Transverse colon (tissue), 4 donors: Measurements from ENCODE around the gene CRYBG2.

Experiments
- CTCF ChIP-seq, 5 experiments: fragments of 200-600 bp in 3 of 5; fragments of 450-650 bp in 2 of 5; sonication (generic) in 3 of 5; IDR thresholded peaks; 1 replicate in 2 of 5; 2 replicates in 3 of 5; pipeline ENCODE4 v1.5.1; 2016 to 2017; ENCODE audit warnings: antibody characterized with exemption in 5 of 5, inconsistent platforms in 3 of 5, mild to moderate bottlenecking in 2 of 5, moderate library complexity in 1 of 5
- EP300 ChIP-seq: sonication (generic); formaldehyde crosslinking; IDR thresholded peaks from one replicate; pipeline ENCODE4 v1.6.1; 2017; ENCODE audit warnings: antibody characterized with exemption, low read depth
- POLR2A ChIP-seq: fragments of 450-650 bp; IDR thresholded peaks from one replicate; pipeline ENCODE4 v1.6.1; 2016; ENCODE audit warnings: antibody characterized with exemption, mild to moderate bottlenecking, moderate library complexity
- POLR2AphosphoS5 ChIP-seq, 3 donors: sonication (generic); formaldehyde crosslinking; IDR thresholded peaks; one replicate each; pipeline ENCODE4 v1.6.1; 2016; ENCODE audit warnings: antibody characterized with exemption in 3 of 3

GRCh38 chr1:26362331-26362730 is 8.4 kb upstream of the CRYBG2 start:
- TF ChIP-seq CTCF (IDR thresholded peaks at IDR 0.05) (no peak), EP300 (no peak), POLR2A (no peak), POLR2AphosphoS5 (IDR thresholded peaks at IDR 0.05) (no peak)
